SKM-1 (cell line): ENCODE data around the gene AWAT2.

ENCODE experiments used
- DNase-seq: peaks from one replicate; lab custom pipeline; 2025; ENCODE audit not compliant: unreplicated experiment; lab: John Stamatoyannopoulos, UW

The AWAT2 gene, protein sequence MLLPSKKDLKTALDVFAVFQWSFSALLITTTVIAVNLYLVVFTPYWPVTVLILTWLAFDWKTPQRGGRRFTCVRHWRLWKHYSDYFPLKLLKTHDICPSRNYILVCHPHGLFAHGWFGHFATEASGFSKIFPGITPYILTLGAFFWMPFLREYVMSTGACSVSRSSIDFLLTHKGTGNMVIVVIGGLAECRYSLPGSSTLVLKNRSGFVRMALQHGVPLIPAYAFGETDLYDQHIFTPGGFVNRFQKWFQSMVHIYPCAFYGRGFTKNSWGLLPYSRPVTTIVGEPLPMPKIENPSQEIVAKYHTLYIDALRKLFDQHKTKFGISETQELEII

DNA sequence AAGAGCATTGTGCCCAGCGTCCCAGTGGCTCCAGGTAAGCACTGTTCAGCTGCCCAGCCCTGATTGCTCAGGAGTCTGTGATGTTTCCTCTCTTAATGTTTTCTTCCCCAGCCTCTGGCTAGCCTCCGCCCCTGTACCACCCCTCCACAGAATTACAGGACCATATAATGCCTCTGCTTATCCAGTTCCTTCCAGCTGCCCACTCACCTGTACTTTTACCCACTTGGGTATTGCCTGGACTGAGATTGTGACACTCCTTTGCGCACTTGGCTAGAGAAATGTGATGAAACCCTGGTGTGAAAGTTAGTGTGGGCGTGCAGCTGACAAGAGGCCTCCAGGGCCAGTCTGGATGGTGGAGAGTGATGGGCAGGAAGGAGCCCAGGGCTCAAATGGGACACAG lies at the start of gene AWAT2:
Gene AWAT2, minus strand, starts transcription at position 14 of the 400 bp plus-strand sequence. Its CDS starts 6 bp downstream, at position 8.
- no peak for DNase-seq

DNA sequence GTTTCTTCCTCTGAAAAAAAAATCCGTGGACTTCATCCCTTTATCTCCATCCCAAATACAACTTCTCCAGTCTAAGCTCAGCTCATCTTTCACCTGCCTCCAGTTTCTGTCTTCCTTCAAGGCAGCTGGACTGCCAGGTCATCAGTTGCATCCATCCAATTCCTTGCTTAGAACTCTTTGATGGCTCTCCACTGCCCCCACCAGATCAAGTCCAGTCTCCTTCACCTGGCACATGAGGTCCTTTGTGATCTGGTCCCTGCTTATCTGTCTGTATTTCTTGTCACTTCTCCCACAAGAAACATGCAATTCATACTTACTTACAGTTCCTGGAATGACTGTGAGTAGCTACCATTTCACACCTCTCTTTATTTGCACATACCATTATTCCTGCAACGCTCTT lies 46.3 kb upstream of the AWAT2 start:
- no peak for DNase-seq

DNA sequence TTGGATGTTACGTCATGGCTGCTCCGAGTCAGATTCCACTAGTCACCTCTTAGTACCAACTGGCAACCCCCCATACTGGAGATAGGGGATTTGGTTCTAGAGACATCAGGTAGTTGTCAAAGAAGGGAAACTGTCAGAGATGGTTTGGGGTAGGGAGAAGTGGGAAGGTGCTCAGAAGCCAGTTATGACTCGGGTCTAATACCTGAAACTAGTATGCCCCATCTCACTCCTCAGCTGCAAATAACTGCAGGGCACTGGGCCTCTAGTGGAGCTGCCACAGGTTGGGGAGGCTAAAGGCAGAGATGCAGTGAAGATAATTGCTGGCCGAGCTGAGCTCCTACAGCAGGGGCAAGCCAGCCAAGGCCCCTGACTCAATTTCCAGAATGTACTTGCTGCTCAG lies 42.5 kb upstream of the AWAT2 start:
- DNase-seq, result no peak

GRCh38 chrX:70089604-70090297 lies 40.0 kb upstream of the AWAT2 start:
- no peak for DNase-seq

GRCh38 chrX:70088751-70089150 lies 39.0 kb upstream of the AWAT2 start:
- DNase-seq, result no peak

- DNase-seq, result no peak
Observed at GRCh38 chrX:70087857-70088630, 38.3 kb upstream of the AWAT2 start.

DNA sequence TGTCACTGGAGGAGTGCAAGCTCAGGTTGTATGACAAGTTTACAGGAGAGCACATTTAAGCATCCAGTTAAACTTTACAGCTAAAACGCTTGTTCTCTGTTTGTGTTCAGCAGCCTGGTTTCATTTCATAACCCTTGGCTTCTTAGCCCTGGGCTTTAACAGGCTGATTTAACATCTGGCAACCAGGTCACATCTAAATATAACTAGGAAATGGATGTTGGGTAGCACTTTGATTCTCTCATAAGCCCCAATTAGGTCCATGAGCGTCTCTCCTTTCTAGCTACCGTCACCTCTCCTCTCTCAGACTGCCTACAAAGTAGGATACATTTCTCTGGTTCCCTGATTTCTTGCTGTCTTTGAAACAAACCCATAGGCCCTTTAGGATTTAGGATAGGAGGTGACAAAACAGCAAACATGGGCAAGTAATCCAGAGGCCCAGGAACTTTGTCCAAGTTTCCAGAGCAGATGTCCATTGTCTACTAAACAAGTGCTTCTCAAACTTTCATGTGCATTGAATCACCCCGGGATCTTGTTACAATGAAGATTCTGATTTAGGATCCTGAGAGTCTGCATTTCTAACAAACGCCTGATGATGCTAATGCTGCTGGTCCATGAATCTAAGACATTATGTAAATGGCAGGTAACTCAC lies 35.0 kb upstream of the AWAT2 start:
- DNase-seq, result no peak

GRCh38 chrX:70082723-70083122 lies 33.0 kb upstream of the AWAT2 start:
- no peak for DNase-seq

DNA sequence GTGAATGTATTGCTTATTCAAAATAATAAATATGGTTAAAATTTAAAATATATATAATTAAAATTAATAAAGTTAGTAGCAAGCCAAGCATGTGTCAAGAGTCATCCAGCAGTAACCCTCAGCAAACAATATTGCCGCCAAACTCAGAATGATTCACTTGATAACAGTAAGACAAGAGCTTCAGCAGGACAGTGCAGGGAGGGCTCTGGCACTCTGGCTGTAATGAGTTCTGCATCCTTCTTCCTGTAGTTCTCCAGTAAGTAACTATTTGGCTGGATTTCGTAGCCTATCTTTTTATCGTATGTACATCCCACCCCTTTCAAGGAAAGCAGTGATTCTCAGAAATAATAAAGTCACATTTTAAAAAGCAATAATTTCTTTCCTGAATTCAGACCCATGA lies 30.1 kb upstream of the AWAT2 start:
- no peak for DNase-seq

GRCh38 chrX:70079297-70079696 lies 29.6 kb upstream of the AWAT2 start:
- DNase-seq, result no peak

DNA sequence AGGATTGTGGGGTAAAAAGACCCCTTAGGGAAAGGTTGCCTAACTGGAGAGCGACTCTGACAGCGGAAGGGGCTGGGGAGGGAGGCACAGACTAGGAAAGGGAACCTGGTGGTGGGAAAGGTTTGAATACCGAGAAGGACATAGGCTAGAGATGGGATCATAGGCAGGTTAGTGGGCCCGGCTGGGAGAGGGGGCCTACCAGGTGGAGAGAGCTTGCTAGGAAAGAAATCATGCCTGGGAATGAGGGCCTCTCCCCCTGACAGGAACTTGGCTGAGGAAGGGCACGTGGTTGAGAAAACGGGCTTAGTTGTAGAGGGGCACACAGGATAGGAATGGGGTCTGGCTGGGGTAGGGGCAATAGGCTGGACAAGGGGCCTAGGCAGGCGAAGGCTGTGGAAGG lies 16.9 kb upstream of the AWAT2 start:
- DNase-seq, result no peak

DNA sequence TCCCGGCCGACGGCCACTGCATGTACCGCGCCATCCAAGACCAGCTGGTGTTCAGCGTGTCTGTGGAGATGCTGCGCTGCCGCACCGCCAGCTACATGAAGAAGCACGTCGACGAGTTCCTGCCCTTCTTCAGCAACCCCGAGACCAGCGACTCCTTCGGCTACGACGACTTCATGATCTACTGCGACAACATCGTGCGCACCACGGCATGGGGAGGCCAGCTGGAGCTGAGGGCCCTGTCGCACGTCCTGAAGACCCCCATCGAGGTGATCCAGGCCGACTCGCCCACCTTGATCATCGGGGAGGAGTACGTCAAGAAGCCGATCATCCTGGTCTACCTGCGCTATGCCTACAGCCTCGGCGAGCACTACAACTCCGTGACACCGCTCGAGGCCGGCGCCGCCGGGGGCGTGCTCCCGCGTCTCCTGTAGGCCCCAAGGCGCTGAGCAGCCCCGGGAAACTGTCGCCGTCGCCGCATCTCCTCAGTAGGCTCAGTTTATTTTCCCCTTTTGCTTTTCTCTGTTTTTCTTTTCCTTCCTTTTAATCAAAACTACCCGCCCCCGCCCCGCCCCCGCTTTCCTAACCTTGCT lies 13.3 kb upstream of the AWAT2 start:
- DNase-seq, result no peak

DNA sequence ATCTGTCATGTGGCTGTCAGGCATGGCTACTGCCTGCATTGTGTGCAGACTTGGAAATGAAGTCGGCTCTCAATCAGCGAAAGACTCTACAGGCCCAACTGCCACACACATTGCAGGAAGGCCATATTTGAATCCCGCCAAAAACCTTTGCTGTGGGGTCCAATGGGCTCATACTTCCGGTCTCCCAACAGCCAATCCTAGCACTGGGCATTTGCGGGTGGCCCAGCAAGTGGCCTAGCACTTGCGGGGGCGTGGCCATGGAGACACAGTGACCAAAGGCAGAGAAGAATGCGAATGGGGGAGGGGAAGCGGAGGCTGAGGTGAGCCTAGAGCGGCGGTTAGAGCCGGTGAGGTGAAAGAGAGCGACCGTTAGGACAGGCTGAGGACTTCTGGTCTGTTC lies 12.3 kb upstream of the AWAT2 start, which contains the start of gene OTUD6A:
Gene OTUD6A, plus strand, starts transcription at position 382 of the 400 bp plus-strand sequence. CDS start 68 bp downstream, outside the sequence.
- no peak for DNase-seq

DNA sequence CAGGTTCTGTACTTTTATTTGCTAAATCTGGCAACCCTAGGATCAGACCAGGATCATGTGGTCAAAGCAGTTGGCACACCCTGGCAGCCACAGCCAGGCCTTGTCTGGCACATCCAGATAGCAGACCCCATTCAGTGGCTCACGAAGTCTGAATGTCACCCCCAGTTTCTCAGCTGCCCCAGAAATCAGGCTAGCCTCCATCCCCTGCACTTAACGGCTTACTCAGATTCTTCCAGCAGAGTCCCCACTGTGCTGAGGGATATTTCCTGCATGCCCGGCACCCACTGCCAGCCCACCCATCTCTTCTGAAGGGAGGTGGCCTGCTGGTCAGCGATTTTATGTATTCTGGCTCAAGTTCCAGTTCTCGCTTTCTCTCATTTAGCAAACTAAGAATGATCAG lies 4.7 kb upstream of the AWAT2 start:
- DNase-seq, result no peak

DNA sequence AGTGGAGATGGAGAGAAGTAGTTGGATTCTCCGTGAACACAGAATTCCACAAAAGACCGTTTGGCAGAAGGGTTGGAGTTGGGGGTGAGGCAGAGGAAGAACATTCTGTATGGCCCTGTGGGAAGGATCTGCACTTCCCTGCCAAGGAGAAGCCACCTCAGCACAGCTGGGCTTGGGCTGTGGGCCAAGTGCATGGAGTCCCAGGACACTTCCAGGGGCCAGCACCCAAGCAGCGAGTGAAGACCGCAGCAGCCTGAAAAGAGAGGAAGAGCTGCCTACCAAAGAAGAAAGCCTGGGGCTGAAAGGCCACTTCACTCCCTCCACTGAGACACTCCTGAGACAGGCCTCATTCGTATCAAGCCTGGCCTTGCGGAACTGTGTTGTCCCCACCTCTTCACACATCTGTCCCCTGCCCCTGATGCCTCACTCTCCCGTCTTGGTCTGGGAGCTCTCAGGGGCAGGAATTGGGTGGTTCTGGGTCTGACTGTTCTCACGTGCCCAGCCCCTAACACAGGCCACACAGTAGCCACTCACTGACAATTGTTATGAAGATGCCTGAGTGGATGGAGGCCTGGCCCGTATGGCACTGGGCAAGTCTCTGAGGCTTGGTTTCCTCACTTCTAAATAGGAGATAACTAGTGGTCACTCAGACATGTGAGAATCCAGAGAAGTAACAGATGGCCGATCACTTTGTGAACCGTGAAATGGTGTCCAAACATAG lies 3.3 kb upstream of the AWAT2 start:
- DNase-seq, result no peak

DNA sequence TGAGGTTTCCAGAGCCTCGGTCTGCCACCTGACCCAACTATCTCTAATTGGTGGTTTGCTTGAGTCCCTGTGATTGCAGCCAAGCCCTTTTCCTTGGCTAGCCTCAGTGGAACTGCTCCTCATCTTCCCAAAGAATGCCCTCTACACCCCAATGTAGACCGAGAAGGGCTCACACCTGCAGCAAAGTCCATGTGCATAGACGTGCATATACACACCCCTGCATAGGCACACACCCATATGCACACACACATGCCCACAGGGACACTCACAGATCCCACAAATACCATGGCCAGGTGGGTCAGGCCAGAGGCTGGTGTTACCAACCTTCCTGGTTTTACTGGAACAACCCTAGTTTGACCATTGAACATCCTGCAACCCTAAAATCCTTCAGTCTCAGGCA lies 332 bp downstream of the AWAT2 start:
- DNase-seq, result no peak

- no peak for DNase-seq
Observed at GRCh38 chrX:70046978-70047377, 2.8 kb downstream of the AWAT2 start.

DNA sequence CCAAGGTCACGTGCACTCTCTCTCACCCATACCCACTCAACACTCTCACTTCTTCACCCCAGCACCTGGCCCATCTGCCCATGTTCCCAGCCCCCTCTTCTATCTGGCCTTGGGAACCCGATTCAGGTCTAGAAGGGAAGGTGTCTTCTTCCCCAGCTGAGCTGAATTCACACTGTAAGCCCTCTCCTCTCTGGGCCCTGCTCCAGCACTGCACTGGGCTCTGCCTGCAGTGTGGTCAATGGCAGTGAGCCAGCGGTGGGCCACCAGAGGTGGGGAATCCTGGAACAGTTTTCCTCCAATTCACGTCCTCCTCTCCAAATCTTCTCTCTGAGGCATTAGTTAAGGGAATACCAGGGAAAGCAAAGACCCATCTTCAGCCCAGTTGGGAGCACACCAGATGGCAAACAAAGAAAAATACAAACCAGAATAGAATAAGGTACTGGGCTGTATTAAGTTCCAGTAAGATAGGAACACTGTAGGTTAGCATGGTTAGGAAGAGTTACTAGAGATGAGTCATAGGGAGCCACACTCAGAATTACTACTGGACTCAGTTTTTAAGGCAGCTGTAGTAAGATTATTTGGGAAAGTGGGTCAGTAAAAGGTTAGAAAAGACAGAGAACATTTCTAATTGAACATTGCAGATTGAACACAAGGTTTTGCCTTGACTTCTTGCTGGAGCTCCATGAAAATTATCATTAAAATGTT lies 5.0 kb downstream of the AWAT2 start:
- DNase-seq, result no peak

- DNase-seq, result no peak
Observed at GRCh38 chrX:70043685-70044084, 6.1 kb downstream of the AWAT2 start.
